ENCODE data around the gene ZNF747. TPM values are rescaled to one million over a fixed set of nuclear protein-coding genes. Genes with fewer than 3 reads are reported as not detected.

Gene ZNF747
- total RNA-seq, 4 donors from 2014 or later = 13.6 to 30.7 (median 21.8) TPM

- Histone ChIP-seq H3K4me3 (replicated peaks in 1 of 3) (peak overlapping the region in 1 of 3 donors; percentile 37), H3K9me3 (no peaks in the 10 kb centered on the region), H3K27me3 (no peaks in the 10 kb centered on the region), H3K36me3 (no peaks in the 10 kb centered on the region), H3K4me1 (peaks cover 10 to 12% of the 10 kb centered on the region in 2 donors), H3K27ac (peak overlapping the region in 1 of 3 donors; percentile 65)
- DNase-seq = no peak
- 93 to 96% methylated on average over 14 of the region's 14 CpGs for WGBS, 2 donors
- intact Hi-C loops (cut with DNase I) = no loop called here
- TF ChIP-seq POLR2A (IDR thresholded peaks at IDR 0.05) (no peak), CTCF (IDR thresholded peaks at IDR 0.05) (no peak)
These were observed 27.4 kb upstream of the ZNF747 start for GRCh38 chr16:30562021-30562420.

GRCh38 chr16:30561089-30561816 lies 26.6 kb upstream of the ZNF747 start:
- Histone ChIP-seq H3K27ac (peak overlapping the region; percentile 49 to 65 (median 62)), H3K36me3 (no peaks in the 10 kb centered on the region), H3K4me3 (replicated peaks in 1 of 3) (peak overlapping the region in 2 of 3 donors; percentile 33 to 37), H3K27me3 (no peaks in the 10 kb centered on the region), H3K4me1 (peaks cover 11 to 16% of the 10 kb centered on the region in 2 donors), H3K9me3 (no peaks in the 10 kb centered on the region)
- peak; percentile 40 to 52 for DNase-seq
- no peak for TF ChIP-seq POLR2A (IDR thresholded peaks at IDR 0.05)
- TF ChIP-seq CTCF (IDR thresholded peaks at IDR 0.05) = no peak
- intact Hi-C loops (cut with DNase I) = no loop called here
- 17 to 18% methylated on average over 25 to 46 of the region's 46 CpGs for WGBS, 2 donors

DNA sequence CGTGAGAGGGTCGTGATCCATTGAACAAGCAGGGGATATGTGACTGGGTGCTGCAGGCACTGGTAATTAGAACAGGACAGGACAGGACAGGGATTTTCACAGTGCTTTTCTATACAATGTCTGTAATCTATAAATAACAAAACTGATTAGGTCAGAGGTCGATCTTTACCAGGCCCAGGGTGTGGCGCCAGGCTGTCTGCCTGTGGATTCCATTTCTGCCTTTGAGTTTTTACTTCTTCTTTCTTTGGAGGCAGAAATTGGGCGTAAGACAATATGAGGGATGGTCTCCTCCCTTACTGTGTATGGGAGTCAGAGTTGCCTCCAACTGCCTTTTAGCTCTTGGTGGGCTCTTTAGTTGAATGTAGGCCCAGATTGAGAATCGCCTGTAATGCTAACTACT lies 25.0 kb upstream of the ZNF747 start:
- intact Hi-C loops (cut with DNase I) = no loop called here
- H3K9me3 ChIP-seq = no peaks in the 10 kb centered on the region
- DNase-seq = no peak
- peaks cover 11 to 16% of the 10 kb centered on the region in 2 donors for H3K4me1 ChIP-seq
- H3K36me3 ChIP-seq = peaks cover 11% of the 10 kb centered on the region in 2 donors
- H3K27me3 ChIP-seq = no peaks in the 10 kb centered on the region
- H3K27ac ChIP-seq = no peak overlapping the region
- H3K4me3 ChIP-seq (replicated peaks in 1 of 3) = no peak overlapping the region
- WGBS, 2 donors = 91 to 95% methylated on average over 6 of the region's 6 CpGs
- TF ChIP-seq POLR2A (IDR thresholded peaks at IDR 0.05) (no peak), CTCF (IDR thresholded peaks at IDR 0.05) (no peak)

- H3K36me3 ChIP-seq = peaks cover 11% of the 10 kb centered on the region in 2 donors
- TF ChIP-seq POLR2A (IDR thresholded peaks at IDR 0.05) (no peak), CTCF (IDR thresholded peaks at IDR 0.05) (no peak)
- WGBS, 2 donors = 88 to 90% methylated on average over 21 of the region's 21 CpGs
- H3K4me3 ChIP-seq (replicated peaks in 1 of 3) = no peak overlapping the region
- no peak for DNase-seq
- peaks cover 11 to 16% of the 10 kb centered on the region in 2 donors for H3K4me1 ChIP-seq
- H3K27ac ChIP-seq = peak overlapping the region in 2 of 3 donors; percentile 37 to 42
- no peaks in the 10 kb centered on the region for H3K27me3 ChIP-seq
- no peaks in the 10 kb centered on the region for H3K9me3 ChIP-seq
- intact Hi-C loops (cut with DNase I) = no loop called here
These were observed 24.2 kb upstream of the ZNF747 start for GRCh38 chr16:30558789-30559377.
